IMR-90 (cell line): ENCODE results near the gene ITPKB. TPM values are rescaled to one million over a fixed set of nuclear protein-coding genes. Genes with fewer than 3 reads are reported as not detected.

Experiments
- ATAC-seq: fragments of 200-7000 bp; cut with Tn5 transposase; 2 replicates; pipeline ENCODE4 v1.9.1; 2020; ENCODE audit warnings: low read depth, mild to moderate bottlenecking, moderate library complexity
- BruUV-seq: library from RNA; stranded (reverse); fragments of 400-500 nt; replicated peaks from 2 replicates; lab custom pipeline; 2021; lab: Mats Ljungman, UMichigan
- CTCF ChIA-PET: fragments of 300-600 bp; formaldehyde crosslinking; extraction: SDS; loops from one replicate; lab custom pipeline; 2021; ENCODE audit warnings: antibody characterized with exemption; lab: Yijun Ruan, JAX
- POLR2A ChIA-PET: fragments of 300-600 bp; sonication (Branson Sonifier 250); formaldehyde crosslinking; loops from one replicate; lab custom pipeline; 2022; ENCODE audit warnings: antibody characterized with exemption; ENCODE audit not compliant: unreplicated experiment; lab: Charles Lee
- DNase-seq: peaks from one replicate; pipeline ENCODE4 v3.0.0; 2013
- H2AFZ ChIP-seq: replicated peaks from 2 replicates; pipeline ENCODE3; 2013; ENCODE audit warnings: low read length, mild to moderate bottlenecking; ENCODE audit not compliant: poor library complexity
- H2AK5ac ChIP-seq: 2 replicates; pipeline ENCODE4 v1.6.1; 2013; ENCODE audit warnings: low read depth, low read length, inconsistent platforms
- H2AK9ac ChIP-seq: replicated peaks from 2 replicates; pipeline ENCODE3; 2013; ENCODE audit warnings: mild to moderate bottlenecking, low read depth, low read length, moderate library complexity; ENCODE audit not compliant: poor library complexity
- H2BK120ac ChIP-seq: 2 replicates; pipeline ENCODE4 v1.6.1; 2013; ENCODE audit warnings: low read depth, low read length, inconsistent platforms
- H2BK15ac ChIP-seq: 3 replicates; pipeline ENCODE4 v1.6.1; 2013; ENCODE audit warnings: low read depth, low read length, inconsistent platforms
- H2BK20ac ChIP-seq: 2 replicates; pipeline ENCODE4 v1.6.1; 2013; ENCODE audit warnings: low read depth, mild to moderate bottlenecking, inconsistent platforms, low read length, moderate library complexity
- H2BK5ac ChIP-seq: 2 replicates; pipeline ENCODE4 v1.6.1; 2013; ENCODE audit warnings: mild to moderate bottlenecking, low read depth, low read length, inconsistent platforms; ENCODE audit not compliant: poor library complexity, severe bottlenecking
- H3K14ac ChIP-seq: replicated peaks from 2 replicates; pipeline ENCODE4 v1.6.1; 2013; ENCODE audit warnings: low read depth, low read length, inconsistent platforms
- H3K18ac ChIP-seq: 2 replicates; pipeline ENCODE4 v1.6.1; 2013; ENCODE audit warnings: low read depth, low read length, control low read depth
- H3K23ac ChIP-seq: 2 replicates; pipeline ENCODE4 v1.6.1; 2013; ENCODE audit warnings: low read depth, low read length, inconsistent platforms
- H3K27ac ChIP-seq: 2 replicates; pipeline ENCODE4 v1.5.1; 2013; ENCODE audit warnings: mild to moderate bottlenecking, control low read depth, low read length; ENCODE audit not compliant: insufficient read depth
- H3K27me3 ChIP-seq: 2 replicates; pipeline ENCODE4 v1.6.1; 2013; ENCODE audit warnings: low read length; ENCODE audit not compliant: control insufficient read depth, insufficient read depth
- H3K36me3 ChIP-seq: 2 replicates; pipeline ENCODE4 v1.6.1; 2013; ENCODE audit warnings: low read length, mixed read lengths; ENCODE audit not compliant: control insufficient read depth, insufficient read depth
- H3K4ac ChIP-seq: 2 replicates; pipeline ENCODE4 v1.6.1; 2013; ENCODE audit warnings: low read depth, low read length, inconsistent platforms
- H3K4me1 ChIP-seq: 2 replicates; pipeline ENCODE4 v1.6.1; 2013; ENCODE audit warnings: low read length, mixed read lengths; ENCODE audit not compliant: control insufficient read depth, insufficient read depth
- H3K4me2 ChIP-seq: 2 replicates; pipeline ENCODE4 v1.6.1; 2013; ENCODE audit warnings: low read depth, mild to moderate bottlenecking, control low read depth, low read length, moderate library complexity
- H3K4me3 ChIP-seq: 2 replicates; pipeline ENCODE4 v1.5.1; 2013; ENCODE audit warnings: low read depth, mild to moderate bottlenecking, control low read depth, low read length, moderate library complexity; ENCODE audit not compliant: insufficient read depth
- H3K56ac ChIP-seq: 2 replicates; pipeline ENCODE4 v1.6.1; 2013; ENCODE audit warnings: low read length, inconsistent platforms; ENCODE audit not compliant: insufficient read depth; ENCODE audit errors: extremely low read depth
- H3K79me1 ChIP-seq, 2 experiments: 2 replicates each; pipeline ENCODE4 v1.6.1; 2013; ENCODE audit warnings: low read length in 2 of 2, inconsistent platforms in 1 of 2, low read depth in 1 of 2
- H3K9ac ChIP-seq: 2 replicates; pipeline ENCODE4 v1.6.1; 2013; ENCODE audit warnings: low read depth, low read length, control low read depth
- H3K9me1 ChIP-seq: 2 replicates; pipeline ENCODE4 v1.6.1; 2013; ENCODE audit warnings: low read length, inconsistent platforms; ENCODE audit not compliant: insufficient read depth
- H3K9me3 ChIP-seq: 2 replicates; pipeline ENCODE4 v1.6.1; 2013; ENCODE audit warnings: low read length; ENCODE audit not compliant: control insufficient read depth, insufficient read depth
- H4K20me1 ChIP-seq: 2 replicates; pipeline ENCODE4 v1.6.1; 2013; ENCODE audit warnings: low read length, inconsistent platforms; ENCODE audit not compliant: insufficient read depth
- H4K5ac ChIP-seq: 2 replicates; pipeline ENCODE4 v1.6.1; 2013; ENCODE audit warnings: mild to moderate bottlenecking, low read depth, low read length, control low read depth
- H4K8ac ChIP-seq, 2 experiments: 2 replicates each; pipeline ENCODE4 v1.6.1; 2013; ENCODE audit warnings: low read depth in 2 of 2, low read length in 2 of 2, control low read depth in 1 of 2, inconsistent platforms in 1 of 2
- H4K91ac ChIP-seq: 2 replicates; pipeline ENCODE4 v1.6.1; 2013; ENCODE audit warnings: low read depth, low read length, inconsistent platforms; ENCODE audit not compliant: insufficient read depth
- BHLHE40 ChIP-seq: fragments of 150-350 bp; IDR thresholded peaks from 2 replicates; pipeline ENCODE4 v1.6.1; 2016; ENCODE audit warnings: mild to moderate bottlenecking, low read depth, low read length
- CEBPB ChIP-seq: IDR thresholded peaks from 2 replicates; pipeline ENCODE4 v1.6.1; 2012; ENCODE audit warnings: low read depth, low read length, improper control_type of control experiment
- CHD1 ChIP-seq: IDR thresholded peaks from 2 replicates; pipeline ENCODE4 v1.6.1; 2012; ENCODE audit warnings: low read depth, low read length, improper control_type of control experiment
- FOS ChIP-seq: fragments of 150-350 bp; IDR thresholded peaks from 2 replicates; pipeline ENCODE4 v1.6.1; 2016; ENCODE audit warnings: low read depth, low read length
- MAFK ChIP-seq: IDR thresholded peaks from 2 replicates; pipeline ENCODE4 v1.6.1; 2012; ENCODE audit warnings: low read depth, low read length, improper control_type of control experiment
- MXI1 ChIP-seq: IDR thresholded peaks from 2 replicates; pipeline ENCODE4 v1.6.1; 2012; ENCODE audit warnings: low read depth, mild to moderate bottlenecking, low read length, moderate library complexity, borderline replicate concordance
- RAD21 ChIP-seq: IDR thresholded peaks from 2 replicates; pipeline ENCODE4 v1.6.1; 2012; ENCODE audit warnings: low read length, improper control_type of control experiment
- RCOR1 ChIP-seq: IDR thresholded peaks from 2 replicates; pipeline ENCODE4 v1.6.1; 2012; ENCODE audit warnings: mild to moderate bottlenecking, low read length, improper control_type of control experiment; ENCODE audit not compliant: insufficient replicate concordance
- RFX5 ChIP-seq: IDR thresholded peaks from 2 replicates; pipeline ENCODE4 v1.8.0; 2012; ENCODE audit warnings: low read depth, mild to moderate bottlenecking, low read length, moderate library complexity
- WGBS, 2 experiments: methylation state at CpG; one replicate each; pipeline versions ENCODE4 v1.1.5 to v1.1.7; 2013; ENCODE audit warnings: missing lambda C conversion rate in 2 of 2; ENCODE audit not compliant: insufficient read length in 1 of 2; ENCODE audit errors: extremely low coverage in 2 of 2; 5-methylcytosine and 5-hydroxymethylcytosine counted together
- dilution Hi-C: fragments of 300-500 bp; cut with HindIII; formaldehyde crosslinking; loops from one replicate; pipeline ENCODE4 v1.14.3; 2018; ENCODE audit warnings: low sequenced_read_pairs; ENCODE audit not compliant: unreplicated experiment
- in situ Hi-C: fragments of 300-500 bp; cut with MboI; formaldehyde crosslinking; loops from 3 replicates; pipeline ENCODE4 v1.14.3; 2019; ENCODE audit warnings: low sequenced_read_pairs, inconsistent platforms, mixed read lengths
- intact Hi-C: fragments of 100-400 bp; cut with micrococcal nuclease; formaldehyde crosslinking; loops from 2 replicates; pipeline ENCODE4 v1.10.0; 2022
- polyA plus RNA-seq, 3 experiments: library from polyadenylated mRNA; depleted of rRNA; stranded (reverse); fragments of >200 nt; gene quantifications; 2 replicates each; pipeline ENCODE4 v1.2.3, GENCODE V29; 2012; ENCODE audit warnings: low replicate concordance in 1 of 3
- total RNA-seq: library from RNA; depleted of rRNA; stranded (reverse); fragments of >200 nt; gene quantifications from 2 replicates; pipeline ENCODE4 v1.2.3, GENCODE V29; 2012
- TF ChIP-seq, protein P1 (sequence below): conservative IDR thresholded peaks from 2 replicates; pipeline ENCODE4 v1.5.1; 2012; ENCODE audit warnings: mild to moderate bottlenecking, low read depth, low read length, improper control_type of control experiment

ITPKB gene
- total and polyA plus RNA-seq, 2 of the 4 experiments (the other 2 are of a cell fraction) = 0.72 to 1.4 TPM

DNA sequence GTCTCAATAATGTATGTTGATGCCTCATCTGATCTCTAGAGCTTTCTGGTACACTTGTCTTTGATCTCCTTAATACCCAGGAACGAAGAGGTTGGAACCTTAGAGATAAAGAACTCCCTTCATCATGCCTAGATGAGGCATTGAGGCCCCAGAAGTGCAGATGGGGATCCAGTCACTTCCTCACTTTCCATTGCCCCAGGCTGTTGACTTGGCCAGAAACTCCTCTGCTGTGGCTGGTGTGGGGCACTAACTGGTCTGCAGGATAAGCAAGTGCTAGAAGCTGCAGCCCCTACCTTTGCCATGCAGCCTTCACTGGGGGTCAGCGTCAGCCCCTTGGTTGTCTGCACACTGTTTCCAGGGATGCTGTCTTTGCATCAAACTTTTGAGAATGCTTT lies 140.6 kb downstream of the ITPKB start:
- no peak for TF ChIP-seq RCOR1
- TF ChIP-seq CEBPB = no peak
- TF ChIP-seq, protein P1, sequence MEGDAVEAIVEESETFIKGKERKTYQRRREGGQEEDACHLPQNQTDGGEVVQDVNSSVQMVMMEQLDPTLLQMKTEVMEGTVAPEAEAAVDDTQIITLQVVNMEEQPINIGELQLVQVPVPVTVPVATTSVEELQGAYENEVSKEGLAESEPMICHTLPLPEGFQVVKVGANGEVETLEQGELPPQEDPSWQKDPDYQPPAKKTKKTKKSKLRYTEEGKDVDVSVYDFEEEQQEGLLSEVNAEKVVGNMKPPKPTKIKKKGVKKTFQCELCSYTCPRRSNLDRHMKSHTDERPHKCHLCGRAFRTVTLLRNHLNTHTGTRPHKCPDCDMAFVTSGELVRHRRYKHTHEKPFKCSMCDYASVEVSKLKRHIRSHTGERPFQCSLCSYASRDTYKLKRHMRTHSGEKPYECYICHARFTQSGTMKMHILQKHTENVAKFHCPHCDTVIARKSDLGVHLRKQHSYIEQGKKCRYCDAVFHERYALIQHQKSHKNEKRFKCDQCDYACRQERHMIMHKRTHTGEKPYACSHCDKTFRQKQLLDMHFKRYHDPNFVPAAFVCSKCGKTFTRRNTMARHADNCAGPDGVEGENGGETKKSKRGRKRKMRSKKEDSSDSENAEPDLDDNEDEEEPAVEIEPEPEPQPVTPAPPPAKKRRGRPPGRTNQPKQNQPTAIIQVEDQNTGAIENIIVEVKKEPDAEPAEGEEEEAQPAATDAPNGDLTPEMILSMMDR = no peak
- TF ChIP-seq CHD1 = no peak
- no peak for TF ChIP-seq MXI1
- TF ChIP-seq FOS = no peak
- no peak for TF ChIP-seq RAD21
- TF ChIP-seq MAFK = no peak
- TF ChIP-seq RFX5 = no peak
- no peak for TF ChIP-seq BHLHE40
- WGBS, 2 experiments = no CpG with 5 or more reads among the region's 2 CpGs

More for the DNA sequence above, 140.6 kb downstream of the ITPKB start:
- no peak overlapping the region for H3K23ac ChIP-seq
- H3K9ac ChIP-seq = no peak overlapping the region
- ATAC-seq = no peak
- no peak overlapping the region for H4K5ac ChIP-seq
- peaks cover 4% of the 10 kb centered on the region; the same call in 1 of the 2 replicates for H3K4me1 ChIP-seq
- dilution Hi-C loops (no loop called here), intact Hi-C loops (no loop called here), in situ Hi-C loops (no loop called here)
- no peak overlapping the region for H2BK120ac ChIP-seq
- H3K4ac ChIP-seq = no peak overlapping the region
- no peaks in the 10 kb centered on the region for H3K9me3 ChIP-seq
- H2BK15ac ChIP-seq = no peak overlapping the region
- H2AK9ac ChIP-seq = no peak overlapping the region
- H3K14ac ChIP-seq = no peak overlapping the region
- no peak overlapping the region for H3K56ac ChIP-seq
- no peak overlapping the region for H2BK20ac ChIP-seq
- no peak for DNase-seq
- H2BK5ac ChIP-seq = no peak overlapping the region
- ChIA-PET CTCF (no interaction called here), POLR2A (no interaction called here)
- no peaks in the 10 kb centered on the region for H3K79me1 ChIP-seq
- no peak overlapping the region for H3K4me3 ChIP-seq
- no peak overlapping the region for H2AK5ac ChIP-seq
- no peak overlapping the region for H4K8ac ChIP-seq
- H3K18ac ChIP-seq = no peak overlapping the region
- no peaks in the 10 kb centered on the region for H4K20me1 ChIP-seq
- no peak overlapping the region for H4K91ac ChIP-seq
- no peaks in the 10 kb centered on the region for H3K36me3 ChIP-seq
- H2AFZ ChIP-seq = no peak overlapping the region
- no peak overlapping the region for H3K27ac ChIP-seq
- no peaks in the 10 kb centered on the region for H3K9me1 ChIP-seq
- H3K4me2 ChIP-seq = no peak overlapping the region
- no TSS peak for BruUV-seq
- peaks cover 9% of the 10 kb centered on the region; the same call in 1 of the 2 replicates for H3K27me3 ChIP-seq
